HL-60/S4 (cell line): ENCODE measurements around the gene RIPOR2.
"Not testable (repeated sequence)": the region's sequence is repeated elsewhere in the genome, so short reads cannot be mapped to it uniquely, and the experiment has no call there.

Experiments used
- in situ Hi-C: fragments of 300-500 bp; cut with MboI; formaldehyde crosslinking; loops from 2 replicates; pipeline ENCODE4 v1.14.3; 2022; ENCODE audit warnings: low sequenced_read_pairs

RIPOR2 gene

DNA sequence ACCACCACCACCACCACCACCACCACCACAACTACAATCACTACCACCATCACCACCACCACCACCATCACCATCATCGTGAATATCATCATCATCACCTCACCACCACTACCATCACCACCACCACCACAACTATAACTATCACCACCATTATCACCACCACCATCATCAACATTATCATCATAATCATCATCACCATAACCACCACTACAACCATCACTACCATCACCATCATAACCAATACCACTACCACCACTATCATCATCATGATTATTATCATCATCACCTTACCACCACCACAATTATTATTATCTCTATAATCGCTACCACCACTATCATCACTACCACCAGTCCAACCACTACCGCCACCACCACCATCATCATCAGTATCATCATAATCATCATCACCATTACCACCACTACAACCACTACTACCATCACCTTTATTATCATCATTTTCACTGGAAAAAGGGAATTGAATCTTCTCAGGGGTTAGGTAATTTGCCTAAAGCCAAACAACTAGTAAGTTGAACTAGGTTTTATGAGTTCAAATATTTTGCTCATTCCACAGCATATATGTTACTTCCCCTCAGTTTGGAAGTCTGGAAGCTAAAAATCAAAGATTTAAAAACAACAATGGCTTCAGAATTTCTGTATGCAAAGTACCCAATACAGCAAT lies 8.3 kb downstream of the RIPOR2 start:
- in situ Hi-C loops: no loop called here

DNA sequence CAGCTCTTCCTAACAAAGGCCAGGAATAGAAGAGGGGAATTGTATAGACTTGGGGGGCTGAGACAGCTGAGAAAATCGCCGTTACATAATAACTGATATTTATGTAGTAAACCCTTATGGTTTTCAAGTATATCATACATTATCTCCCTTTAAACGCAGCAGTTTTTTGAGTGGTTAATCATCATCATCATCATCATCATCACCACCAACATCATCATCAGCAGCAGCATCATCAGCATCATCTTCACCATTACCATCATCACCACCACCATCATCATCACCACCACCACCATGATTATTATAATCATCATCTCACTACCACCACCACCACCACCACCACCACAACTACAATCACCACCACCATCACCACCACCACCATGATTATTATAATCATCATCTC lies 9.1 kb downstream of the RIPOR2 start:
- in situ Hi-C loops: not testable (repeated sequence)

DNA sequence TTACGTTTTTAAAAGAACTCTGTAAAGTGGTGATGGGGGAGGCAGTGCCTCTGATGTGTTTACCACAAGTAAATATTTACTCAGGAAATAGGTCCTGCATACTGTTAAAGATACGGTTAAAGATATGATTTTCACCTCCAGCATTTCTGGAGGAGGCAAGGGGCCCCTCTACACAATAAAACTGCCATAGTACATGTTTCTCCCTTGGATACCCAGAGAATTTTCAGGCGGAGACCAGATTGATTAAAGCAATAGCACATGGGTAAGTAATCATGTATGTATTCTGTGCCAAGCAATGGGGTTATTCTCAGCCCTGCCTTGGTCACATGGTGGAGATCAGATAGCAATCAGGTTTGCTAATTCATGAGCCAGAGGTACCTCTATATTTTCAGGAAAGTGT lies 9.6 kb downstream of the RIPOR2 start:
- in situ Hi-C loops: no loop called here

DNA sequence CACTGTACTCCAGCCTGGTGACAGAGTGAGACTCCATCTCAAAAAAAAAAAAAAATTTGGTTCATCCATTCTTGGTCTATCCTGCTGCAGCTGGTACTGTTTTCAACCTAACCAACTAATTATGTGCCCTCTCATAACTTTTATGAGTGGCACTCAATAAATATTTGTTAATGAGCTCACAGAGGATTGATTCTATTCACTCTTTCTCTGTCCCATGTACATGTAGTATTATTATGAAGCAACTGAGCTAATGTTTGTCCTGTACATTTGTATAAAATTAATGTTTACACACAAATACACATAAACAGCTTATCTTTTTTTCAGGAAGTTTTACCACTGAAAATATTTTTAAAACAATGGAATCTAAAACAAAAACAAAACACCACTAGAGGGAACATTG lies 10.1 kb downstream of the RIPOR2 start:
- in situ Hi-C loops: no loop called here

DNA sequence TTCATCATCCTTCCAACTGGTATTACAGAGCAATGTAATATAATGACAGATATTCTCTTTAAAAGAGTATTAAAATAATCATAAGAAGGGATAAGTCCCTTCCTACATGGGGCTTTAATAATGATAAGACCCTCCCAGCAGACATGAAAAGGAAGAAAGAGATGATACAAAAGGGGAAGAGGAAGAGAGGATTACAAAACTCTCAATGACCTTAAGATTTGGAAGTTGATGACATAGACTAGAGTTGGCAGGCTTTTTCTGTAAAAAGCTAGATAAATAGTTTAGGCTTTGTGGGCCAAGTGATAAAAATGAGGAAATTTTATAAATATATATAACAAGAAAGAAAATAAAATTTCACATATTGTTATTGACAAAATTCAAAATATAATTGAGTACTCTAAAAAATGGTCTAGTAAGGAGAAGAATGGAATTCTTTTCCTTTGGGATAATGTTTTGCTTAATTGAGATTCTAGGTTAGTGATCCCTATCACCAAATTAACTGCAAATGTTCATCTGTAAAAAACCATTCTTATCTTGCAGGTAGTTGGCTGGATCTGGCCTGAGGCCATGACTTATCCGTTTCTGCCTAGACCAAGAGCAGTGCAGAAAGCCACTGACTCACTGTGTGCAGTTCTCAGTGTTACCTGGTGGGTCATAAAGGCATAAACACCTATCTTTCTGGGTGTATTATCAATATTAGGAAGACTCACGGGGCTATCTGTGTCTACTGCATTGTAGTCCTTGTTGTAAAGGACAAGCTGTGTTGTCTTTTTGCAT lies 11.0 kb downstream of the RIPOR2 start:
- in situ Hi-C loops: no loop called here

DNA sequence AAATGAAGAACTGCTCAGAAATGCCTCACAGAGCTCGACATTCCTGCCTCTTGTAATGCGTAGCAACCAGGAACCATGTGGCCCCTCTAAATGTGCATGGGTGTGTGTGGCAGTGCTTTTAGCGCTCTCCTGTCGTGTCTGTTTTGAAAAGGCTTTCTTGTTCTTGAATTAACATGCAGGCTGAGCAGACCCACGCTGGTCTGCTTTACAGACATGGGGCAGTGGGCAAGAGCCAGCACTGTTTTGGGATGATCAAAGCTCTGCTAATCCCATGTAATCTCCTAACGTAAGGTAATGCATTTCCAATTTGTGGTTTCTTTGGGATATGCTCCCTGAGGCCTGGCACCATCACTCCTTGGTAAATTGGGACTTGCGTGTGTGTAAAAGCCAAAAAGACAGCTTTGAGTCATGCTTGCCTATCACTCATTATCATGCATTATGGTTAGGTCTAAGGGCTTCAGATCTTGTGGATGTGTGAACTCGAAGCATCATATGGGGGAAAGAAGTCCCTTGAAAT lies 11.8 kb downstream of the RIPOR2 start:
- in situ Hi-C loops: no loop called here

DNA sequence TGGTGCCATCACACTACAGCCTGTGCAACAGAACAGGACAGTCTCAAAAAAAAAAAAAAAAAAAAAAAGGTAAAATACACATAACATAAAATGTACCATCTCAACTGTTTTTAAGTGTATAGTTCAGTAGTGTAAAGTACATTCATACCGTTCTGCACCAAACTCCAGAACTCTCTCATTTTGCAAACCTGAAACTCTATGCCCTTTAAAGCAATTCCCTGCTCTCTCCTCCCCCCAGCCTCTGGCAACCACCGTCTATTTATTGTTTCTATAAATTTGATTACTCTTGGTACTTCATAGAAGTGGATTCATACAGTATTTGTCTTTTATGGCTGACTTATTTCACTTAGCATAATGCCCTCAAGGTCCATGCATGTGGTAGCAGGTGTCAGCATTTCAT lies 12.9 kb downstream of the RIPOR2 start:
- in situ Hi-C loops: no loop called here

DNA sequence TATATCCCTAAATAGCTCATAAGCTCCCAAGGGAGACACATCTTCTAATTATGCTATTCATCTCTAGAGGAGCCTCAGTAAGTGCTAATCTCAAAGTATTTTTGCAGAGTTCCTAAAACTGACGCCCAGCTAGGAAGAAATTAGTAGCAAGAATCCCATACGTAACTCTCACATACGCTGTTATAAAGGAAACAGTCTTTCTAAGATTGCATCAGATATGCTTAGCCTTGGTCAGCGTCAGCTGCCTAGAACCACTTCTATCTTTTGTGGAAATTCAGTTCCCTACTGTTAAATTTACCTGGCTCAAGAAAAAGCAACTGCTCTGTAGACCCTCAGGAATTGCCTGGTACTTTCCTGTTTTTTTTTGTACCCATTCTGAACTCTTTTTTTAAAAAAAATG lies 13.6 kb downstream of the RIPOR2 start:
- in situ Hi-C loops: no loop called here

DNA sequence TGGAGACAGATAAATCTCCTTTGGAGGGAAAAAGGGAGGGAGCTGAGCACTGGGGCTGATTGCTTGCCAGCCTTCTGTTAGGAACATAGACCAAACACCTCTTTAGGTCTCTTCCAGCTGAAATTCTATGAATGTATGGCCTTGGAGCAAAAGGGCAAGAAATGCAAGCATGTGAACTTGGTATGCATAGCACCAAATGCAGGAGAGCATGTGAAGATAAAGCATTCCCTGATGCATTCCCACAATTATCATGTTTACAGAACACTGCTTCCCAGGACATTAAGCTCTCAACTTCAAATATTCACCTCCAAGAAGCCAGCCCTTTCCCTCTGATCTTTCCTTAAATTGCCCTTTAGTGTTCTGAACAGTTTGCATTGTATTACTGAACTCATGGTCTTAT lies 15.6 kb downstream of the RIPOR2 start:
- in situ Hi-C loops: no loop called here

DNA sequence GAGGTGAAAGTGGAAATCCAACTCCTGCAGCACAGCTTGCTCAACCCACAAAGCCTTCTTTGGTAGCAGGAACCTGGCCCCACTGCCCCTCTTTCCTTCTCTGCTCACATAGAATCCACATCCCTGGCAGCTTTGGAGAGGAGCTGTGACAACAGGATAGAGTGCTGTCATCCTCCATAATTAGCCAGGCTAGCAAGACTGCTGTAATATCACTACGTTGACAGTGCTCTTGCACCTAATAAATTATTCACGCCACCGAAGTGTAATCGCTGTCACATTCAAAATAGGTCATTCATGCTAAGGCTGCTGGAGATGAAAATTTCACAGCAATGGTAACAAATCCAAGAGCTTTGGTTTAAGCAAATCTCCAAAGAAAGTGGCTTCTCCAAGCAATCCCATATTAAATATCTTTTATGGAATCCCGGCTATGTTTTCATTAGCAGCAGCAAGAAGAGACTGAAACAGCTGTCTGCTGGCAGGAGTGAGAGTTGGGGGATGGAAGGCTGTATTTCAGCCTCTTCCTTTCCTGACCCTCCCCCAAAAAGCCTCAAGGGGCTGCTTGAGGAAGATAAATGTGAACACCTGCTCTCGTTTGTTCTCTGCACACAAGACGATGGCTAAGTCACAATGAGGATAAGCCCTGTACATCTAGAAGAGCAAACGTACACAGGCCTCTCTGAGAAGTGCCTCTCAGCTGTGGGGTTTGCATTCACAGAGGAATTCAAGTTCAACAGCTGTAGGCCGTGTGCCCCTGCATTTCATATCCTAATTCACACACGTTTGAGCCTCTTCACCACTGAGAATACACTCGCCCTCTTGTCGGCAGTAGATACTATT lies 16.5 kb downstream of the RIPOR2 start:
- in situ Hi-C loops: no loop called here

DNA sequence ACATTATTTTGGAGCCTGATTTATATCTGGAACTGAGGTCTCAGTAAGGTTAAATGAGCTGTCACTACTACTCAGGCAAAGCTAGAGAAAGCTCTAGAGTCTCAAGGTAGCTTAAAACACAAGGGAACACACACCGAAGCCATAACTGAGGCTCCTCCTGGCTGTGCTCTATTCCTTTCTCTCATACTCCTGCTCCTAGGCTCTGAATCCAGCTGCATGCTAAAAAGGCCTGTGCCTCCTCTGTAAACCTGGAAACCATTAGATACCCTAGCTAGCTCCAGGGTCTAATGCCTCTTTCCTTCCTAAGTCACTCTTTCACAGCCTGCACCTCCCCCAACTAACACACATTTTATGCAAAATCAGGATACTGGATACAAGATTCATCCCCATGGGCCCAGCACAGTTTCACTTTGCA lies 17.1 kb downstream of the RIPOR2 start:
- in situ Hi-C loops: no loop called here

DNA sequence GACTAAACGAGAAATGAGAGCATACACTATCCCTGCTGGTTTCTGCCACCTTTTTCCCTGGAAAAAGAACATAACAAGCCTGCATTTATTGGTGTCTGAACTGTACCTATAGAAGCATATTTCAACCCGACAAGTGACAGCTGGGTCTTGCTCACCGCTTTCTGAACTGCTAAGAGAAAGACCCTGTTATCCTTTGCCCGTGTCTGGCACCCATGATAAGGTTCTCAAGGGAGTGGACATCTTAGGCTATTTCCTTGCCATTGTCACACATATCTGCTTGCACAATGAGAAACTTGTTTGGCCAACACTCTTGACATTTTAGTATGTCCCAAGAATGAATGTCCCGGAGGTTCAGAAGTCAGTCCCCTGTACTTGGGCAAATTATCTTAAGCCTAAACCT lies 19.3 kb downstream of the RIPOR2 start:
- in situ Hi-C loops: no loop called here

DNA sequence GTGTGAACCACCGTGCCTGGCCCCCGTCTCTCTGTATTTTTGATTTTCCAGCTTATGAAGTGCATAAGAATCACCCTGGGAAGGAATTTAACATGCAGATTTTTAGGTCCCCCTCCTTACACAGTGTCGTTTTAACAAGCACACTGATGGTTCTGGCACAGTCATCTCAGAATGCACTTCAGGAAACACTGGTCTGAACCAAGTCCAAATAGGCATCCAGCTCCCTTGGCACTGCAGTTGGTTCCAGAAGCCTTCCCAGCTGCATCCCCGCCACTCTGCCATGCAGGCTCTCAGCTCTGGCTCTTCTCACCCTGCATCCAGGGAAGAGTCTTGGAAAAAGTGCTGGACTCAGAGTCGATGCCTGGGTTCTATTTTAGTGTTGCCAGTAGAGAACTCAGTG lies 20.1 kb downstream of the RIPOR2 start:
- in situ Hi-C loops: no loop called here

DNA sequence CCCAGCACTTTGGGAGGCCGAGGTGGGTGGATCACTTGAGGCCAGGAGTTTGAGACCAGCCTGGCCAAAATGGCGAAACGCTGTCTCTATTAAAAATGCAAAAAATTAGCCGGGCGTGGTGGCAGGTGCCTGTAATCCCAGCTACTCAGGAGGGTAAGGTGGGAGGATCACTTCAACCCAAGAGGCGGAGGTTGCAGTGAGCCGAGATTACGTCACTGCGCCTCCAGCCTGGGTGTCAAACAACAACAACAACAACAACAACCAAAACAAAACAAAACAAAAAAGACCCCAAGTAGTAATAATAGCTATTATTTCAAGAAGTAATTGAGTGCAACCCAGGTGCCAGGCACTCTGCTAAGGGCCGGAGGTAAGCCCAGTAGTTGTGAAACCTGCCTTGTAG lies 21.7 kb downstream of the RIPOR2 start:
- in situ Hi-C loops: not testable (repeated sequence)

DNA sequence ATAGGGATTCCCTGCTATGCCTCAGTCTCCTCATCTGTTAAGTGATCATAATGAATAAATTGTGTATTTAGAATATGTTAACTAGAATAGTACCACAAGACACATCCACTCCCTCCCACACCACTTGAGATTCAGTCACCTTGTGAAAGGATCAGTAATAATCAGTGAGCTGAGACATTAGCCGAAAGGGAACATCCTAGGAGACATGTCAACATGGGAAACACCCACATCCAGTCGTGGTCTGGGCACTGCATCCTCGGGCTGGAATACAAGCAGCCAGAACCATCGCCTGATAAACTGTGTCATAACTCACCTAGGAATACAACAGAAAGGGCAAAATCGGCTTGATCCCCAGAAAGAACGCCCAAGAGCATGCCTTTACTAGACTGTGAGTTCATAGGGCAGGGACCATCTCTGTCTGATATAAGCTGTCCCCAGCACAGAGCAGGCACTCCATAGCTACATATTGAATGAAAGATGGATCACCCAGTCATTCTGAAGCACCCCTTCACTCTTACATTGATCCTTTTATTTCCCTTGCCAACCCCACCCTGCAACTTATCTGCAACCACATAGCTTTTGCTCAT lies 23.9 kb downstream of the RIPOR2 start:
- in situ Hi-C loops: no loop called here

DNA sequence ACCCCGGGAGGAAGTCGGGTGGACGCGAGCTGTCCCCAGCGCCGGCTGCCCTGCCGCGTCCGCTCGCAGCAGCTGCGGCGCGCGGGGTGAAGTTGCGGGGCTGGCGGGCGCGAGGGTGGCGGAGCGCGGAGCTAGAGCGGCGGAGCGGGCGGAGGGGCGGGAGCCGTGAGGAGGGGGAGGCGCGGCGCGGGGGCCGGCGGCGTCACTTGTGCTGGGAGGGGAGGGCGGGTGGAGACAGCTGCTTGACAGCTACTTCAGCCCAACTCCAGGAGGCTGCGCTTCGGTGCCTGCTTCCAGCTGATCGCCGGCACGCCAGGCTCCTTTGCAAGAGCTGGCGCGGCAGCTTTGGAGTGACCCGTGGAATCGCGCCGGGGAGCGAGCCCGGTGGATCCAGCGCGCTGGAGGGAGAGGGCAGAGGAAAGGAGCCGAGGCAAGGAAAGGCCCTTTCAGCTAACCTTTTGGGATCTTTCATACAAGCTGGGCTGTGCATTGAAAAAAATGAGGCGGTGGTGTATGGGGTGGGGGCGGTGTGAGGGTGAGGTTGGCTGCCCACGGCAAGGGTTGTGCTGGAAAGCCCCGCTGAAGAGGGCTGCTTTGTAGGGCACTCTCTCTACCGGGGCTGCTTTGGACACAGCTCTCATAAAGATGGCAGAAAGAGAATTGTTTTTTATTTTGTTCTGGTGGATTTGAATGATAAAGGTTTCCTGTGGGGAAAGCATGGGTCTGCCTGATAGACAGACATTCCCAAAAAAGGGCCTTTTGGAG lies 24.6 kb downstream of the RIPOR2 start:
- in situ Hi-C loops: no loop called here

DNA sequence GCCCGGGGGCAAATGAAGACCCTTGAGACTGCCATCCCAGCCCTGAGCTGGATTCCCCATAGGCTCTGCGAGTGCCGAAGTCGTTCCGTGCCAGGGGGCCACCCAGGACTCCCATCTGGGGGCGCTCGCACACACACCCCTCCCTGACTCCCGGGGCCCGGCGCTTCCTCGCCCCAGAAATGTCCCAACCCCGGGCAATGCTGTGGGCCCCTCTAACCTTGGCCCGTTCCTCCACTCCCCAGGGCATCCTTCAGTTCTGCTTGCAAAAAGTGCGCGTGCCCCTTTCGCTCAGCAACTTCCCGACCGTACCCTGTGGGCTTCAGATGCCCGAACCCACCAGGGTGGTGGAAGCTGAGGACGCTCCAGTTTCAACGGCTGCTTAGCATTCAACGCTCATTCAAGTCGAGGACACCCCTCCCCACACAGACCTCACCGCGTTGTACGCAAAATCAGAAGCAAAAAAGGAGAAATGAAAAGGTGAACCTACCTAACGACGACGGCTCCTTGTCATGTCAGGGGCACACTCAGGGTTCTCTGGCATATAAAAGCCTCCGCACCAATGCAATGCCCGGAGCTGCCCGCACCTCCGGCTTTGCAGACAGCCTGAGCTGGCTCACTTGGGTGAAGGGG lies 25.3 kb downstream of the RIPOR2 start:
- in situ Hi-C loops: no loop called here

DNA sequence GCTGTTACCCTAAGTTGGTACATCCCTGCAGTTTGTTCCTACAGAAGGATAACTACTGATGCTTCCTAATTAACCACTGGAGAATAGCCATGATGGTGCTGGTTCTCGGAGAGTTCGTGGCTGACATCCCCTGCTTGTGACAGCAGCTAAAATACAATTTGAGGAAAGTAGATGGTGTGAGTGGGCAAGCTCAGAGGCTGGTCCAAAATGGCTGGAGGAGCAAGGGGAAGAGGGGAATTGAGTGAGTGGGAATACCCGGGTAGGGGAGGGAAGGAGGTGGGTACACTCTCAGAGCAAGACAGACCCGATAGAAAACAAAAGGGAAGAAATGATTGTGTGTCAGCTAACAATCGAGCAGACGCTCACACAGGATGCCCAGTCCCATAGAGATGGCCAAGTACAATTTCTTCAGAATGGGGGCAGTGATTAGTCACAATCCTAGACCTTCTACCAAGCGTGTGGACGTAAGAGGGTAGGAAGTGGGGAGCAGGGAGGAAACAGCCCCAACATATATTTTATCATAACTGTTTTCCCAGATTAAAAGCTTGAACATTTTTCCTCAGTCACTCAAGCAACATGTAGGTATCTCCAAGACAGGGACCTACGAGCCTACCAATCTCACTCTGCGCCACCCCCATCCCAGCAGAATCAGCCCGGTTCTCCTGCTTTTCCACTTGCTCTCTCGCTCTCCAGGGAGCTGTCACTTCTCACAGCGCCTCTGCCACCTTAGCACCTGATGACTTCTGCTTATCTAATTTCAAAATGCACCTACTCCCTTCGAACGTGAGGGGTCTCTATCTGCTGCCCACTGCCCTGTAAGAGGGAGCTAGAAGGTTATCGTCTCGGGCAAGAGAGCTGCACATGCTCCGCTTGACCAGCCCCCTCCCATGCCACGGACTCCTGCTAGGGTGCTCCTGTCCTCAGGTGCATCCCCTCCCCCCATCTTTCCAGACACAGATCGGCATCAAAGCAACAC lies 26.2 kb downstream of the RIPOR2 start:
- in situ Hi-C loops: no loop called here

DNA sequence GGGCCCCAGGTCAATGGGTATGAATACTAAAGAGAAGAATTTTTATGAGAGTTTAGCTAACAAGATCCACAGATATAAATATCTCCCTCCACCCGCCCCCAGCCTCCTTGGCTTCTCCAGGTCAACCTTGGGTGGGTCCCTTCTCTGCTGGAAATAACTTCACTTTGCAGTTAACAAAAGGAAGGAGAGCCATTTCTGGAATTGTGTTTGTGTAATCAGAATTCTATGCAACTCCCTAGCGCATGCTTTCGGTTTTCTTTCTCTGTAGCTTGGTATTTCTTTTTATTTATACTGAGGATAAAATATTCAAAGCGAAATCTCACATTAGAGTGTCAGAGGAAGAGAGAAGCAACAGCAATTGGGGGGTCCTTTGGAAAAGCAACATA lies 27.1 kb downstream of the RIPOR2 start:
- in situ Hi-C loops: no loop called here
